ENCODE measurements around the gene GOLGA6B. TPM values are rescaled to one million over a fixed set of nuclear protein-coding genes. Genes with fewer than 3 reads are reported as not detected.
"Not testable (repeated sequence)": the region's sequence is repeated elsewhere in the genome, so short reads cannot be mapped to it uniquely, and the experiment has no call there.

Gene GOLGA6B, protein sequence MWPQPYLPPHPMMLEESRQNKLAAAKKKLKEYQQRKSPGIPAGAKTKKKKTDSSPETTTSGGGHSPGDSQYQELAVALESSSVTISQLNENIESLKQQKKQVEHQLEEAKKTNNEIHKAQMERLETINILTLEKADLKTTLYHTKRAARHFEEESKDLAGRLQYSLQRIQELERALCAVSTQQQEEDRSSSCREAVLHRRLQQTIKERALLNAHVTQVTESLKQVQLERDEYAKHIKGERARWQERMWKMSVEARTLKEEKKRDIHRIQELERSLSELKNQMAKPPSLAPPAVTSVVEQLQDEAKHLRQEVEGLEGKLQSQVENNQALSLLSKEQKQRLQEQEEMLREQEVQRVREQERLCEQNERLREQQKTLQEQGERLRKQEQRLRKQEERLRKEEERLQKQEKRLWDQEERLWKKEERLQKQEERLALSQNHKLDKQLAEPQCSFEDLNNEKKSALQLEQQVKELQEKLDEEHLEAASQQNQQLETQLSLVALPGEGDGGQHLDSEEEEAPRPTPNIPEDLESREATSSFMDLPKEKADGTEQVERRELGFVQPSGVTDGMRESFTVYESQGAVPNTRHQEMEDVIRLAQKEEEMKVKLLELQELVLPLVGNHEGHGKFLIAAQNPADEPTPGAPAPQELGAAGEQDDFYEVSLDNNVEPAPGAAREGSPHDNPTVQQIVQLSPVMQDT
- not detected for total RNA-seq

DNA sequence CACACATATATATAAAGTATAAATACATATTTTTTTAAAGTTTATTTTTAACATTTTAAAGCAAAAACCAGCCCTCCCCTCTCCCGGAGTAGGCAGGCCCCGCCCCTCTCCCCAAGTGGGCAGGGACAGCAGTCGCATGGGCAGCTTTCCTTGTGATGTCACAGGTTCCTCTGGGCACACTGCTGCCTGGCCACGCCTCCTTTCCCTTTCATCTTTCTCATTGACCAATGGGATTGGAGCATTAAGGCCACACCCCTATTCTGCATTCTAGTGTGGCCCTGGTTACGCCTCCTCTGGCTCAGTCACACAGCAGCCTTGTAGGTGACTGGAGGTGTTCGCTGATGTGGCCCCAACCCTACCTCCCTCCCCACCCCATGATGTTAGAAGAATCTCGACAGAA is at the start of gene GOLGA6B:
GOLGA6B (plus strand) TSS at position 301 of the 400 bp plus-strand sequence; CDS start at position 342, 41 bp downstream.
- CTCF ChIA-PET; H3K9me3 Mint-ChIP-seq; H3K27ac Mint-ChIP-seq; H3K4me3 Mint-ChIP-seq; H3K36me3 Mint-ChIP-seq; H3K27me3 Mint-ChIP-seq; H3K4me1 Mint-ChIP-seq (ENCODE audit: low read depth); DNase-seq; POLR2A ChIA-PET; intact Hi-C loops (cut with micrococcal nuclease): not testable (repeated sequence)

DNA sequence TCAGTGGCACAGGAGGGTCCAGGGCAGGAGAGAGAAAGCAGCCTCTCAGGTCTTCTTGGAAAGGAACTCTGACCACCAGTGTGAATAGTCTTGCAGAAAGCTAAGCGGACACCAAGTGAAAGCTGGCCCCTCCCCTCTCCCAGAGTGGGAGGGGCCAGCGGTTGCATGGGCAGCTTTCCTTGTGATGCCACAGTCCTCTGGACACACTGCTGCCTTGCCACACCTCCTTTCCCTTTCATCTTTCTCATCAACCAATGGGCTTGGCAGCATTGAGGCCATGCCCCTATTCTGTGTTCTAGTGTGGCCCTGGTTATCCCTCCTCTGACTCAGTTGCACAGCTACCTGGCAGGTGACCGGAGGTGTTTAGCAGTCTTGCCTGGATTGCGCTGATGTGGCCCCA is 49.7 kb upstream of the GOLGA6B start:
- Mint-ChIP-seq H3K27me3 (no peaks in the 10 kb centered on the region), H3K9me3 (no peaks in the 10 kb centered on the region), H3K36me3 (no peaks in the 10 kb centered on the region), H3K27ac (no peak overlapping the region), H3K4me1 (ENCODE audit: low read depth) (no peaks in the 10 kb centered on the region), H3K4me3 (no peak overlapping the region)
- intact Hi-C loops (cut with micrococcal nuclease), result loop anchor here (5.0 kb wide), 1 partner anchor 68 kb away; no protein-coding TSS in a partner anchor
- POLR2A ChIA-PET, result no interaction called here
- no peak for DNase-seq
- CTCF ChIA-PET, result interaction anchor here (0.6 kb wide), 1 partner anchor 161 kb away, joined by 3 read pairs; no protein-coding TSS in a partner anchor

DNA sequence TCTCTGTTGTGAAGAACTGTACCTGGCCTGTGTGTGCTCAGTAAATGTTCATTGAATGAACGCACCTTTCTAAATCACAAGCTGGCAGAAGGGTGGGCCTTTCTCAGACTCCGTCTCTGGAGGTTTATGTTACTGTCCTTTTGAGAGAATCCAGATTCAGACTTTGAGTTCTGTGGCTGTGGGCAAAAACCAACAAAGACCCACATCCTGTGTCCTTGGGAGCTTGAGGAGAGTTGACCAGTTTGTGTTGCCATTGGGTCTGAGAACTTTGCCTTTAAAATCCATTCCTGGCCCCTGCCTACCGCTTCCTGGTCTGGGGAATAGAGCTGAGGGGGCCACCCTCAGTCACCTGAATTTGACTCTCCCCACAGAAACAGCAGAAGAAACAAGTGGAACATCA is 46.4 kb upstream of the GOLGA6B start:
- H3K27ac Mint-ChIP-seq; H3K4me1 Mint-ChIP-seq (ENCODE audit: low read depth); DNase-seq; H3K36me3 Mint-ChIP-seq; H3K27me3 Mint-ChIP-seq; intact Hi-C loops (cut with micrococcal nuclease); H3K4me3 Mint-ChIP-seq; POLR2A ChIA-PET; H3K9me3 Mint-ChIP-seq: not testable (repeated sequence)
- CTCF ChIA-PET, result interaction anchor here (0.9 kb wide), 1 partner anchor 63 kb away, joined by 3 read pairs; no protein-coding TSS in a partner anchor

DNA sequence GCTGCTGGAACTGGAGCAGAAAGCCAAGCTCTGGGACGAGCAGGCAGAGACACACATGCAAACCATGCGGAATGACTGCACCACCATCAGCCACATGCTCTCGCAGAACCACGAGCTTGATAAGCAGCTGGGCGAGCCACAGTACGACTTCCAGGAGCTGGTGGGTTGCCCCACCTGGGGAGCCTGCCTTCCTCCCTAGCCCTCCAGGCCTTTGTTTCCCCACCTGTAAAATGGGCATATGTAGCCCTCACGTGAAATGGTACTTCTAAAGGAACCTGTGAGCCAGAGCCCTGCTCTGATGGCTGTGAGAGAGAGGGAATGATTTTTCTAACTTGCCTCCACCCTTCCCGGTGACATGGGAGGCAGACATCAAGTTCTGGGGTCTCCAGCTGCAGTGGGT is 44.6 kb upstream of the GOLGA6B start:
- CTCF ChIA-PET, result interaction anchor here (1.5 kb wide), 1 partner anchor 10 kb away, joined by 5 read pairs; no protein-coding TSS in a partner anchor
- H3K27me3 Mint-ChIP-seq, result no peaks in the 10 kb centered on the region
- H3K4me3 Mint-ChIP-seq, result no peak overlapping the region
- H3K36me3 Mint-ChIP-seq, result no peaks in the 10 kb centered on the region
- no peak for DNase-seq
- no peak overlapping the region for H3K27ac Mint-ChIP-seq
- intact Hi-C loops (cut with micrococcal nuclease), result no loop called here
- no peaks in the 10 kb centered on the region for H3K4me1 Mint-ChIP-seq (ENCODE audit: low read depth)
- H3K9me3 Mint-ChIP-seq, result no peaks in the 10 kb centered on the region
- POLR2A ChIA-PET, result no interaction called here

DNA sequence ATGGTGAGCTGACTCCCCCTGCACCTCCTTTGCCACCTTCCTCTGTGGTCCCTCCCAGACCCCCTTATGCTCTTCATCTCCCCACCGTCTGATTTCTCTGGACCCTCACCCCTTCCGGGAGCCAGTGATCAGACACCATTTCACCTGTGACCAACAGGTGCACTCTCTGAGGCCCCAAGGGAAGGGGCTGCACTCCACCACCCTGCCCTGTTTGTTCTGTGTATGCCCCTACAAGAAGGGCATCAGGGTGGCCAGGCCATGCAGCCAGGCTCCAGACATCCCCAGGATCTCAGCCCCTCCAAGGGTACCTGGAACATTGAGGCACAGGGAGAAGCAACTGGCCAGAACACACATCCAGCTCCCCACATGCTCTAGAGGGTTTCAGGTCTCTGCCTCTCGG is 42.2 kb upstream of the GOLGA6B start:
- POLR2A ChIA-PET, result not testable (repeated sequence)

DNA sequence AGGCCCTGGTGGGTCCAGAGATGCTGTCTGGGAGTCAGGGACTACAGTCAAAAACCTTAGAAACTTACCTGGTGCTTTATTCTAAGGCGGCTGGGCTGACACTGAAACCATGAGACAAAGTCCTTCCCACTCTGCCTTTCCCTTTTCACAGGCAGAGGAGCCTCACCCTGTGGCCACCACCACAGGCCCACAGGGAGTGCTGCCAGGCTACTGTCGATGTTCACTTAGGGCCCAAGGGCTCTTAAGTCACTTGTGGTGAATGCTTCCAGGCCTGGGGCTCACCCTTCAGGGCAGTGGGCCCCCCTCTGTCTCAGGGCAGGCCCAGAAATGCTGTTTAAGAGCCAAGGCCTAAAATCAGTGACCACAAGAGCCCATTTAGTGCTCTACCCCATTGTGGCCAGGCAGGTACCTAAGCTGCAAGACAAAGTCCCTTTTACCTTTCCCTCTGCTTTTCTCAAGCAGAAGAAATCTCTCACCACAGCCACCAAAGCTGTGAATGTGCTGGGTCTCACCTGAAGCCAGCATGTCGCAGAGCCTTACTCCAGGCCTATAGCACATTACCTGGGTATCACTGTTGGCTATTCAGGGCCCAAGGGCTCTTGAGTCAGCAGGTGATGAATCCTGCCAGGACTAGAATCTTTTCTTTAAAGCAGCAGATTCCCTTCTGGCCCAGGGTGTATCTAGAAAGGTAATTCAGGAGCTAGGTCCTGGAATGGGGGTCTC is 39.5 kb upstream of the GOLGA6B start:
- no peak for DNase-seq
- no peaks in the 10 kb centered on the region for H3K36me3 Mint-ChIP-seq
- H3K27me3 Mint-ChIP-seq, result no peaks in the 10 kb centered on the region
- no peaks in the 10 kb centered on the region for H3K9me3 Mint-ChIP-seq
- no peak overlapping the region for H3K27ac Mint-ChIP-seq
- peaks cover 5% of the 10 kb centered on the region for H3K4me1 Mint-ChIP-seq (ENCODE audit: low read depth)
- CTCF ChIA-PET, result no interaction called here
- no peak overlapping the region for H3K4me3 Mint-ChIP-seq
- POLR2A ChIA-PET, result no interaction called here
- intact Hi-C loops (cut with micrococcal nuclease), result no loop called here

More for the DNA sequence above, 42.2 kb upstream of the GOLGA6B start:
- H3K27ac Mint-ChIP-seq; H3K36me3 Mint-ChIP-seq; H3K4me3 Mint-ChIP-seq; DNase-seq; intact Hi-C loops (cut with micrococcal nuclease); H3K4me1 Mint-ChIP-seq (ENCODE audit: low read depth); H3K9me3 Mint-ChIP-seq; H3K27me3 Mint-ChIP-seq: not testable (repeated sequence)
- CTCF ChIA-PET, result interaction anchor here (1.5 kb wide), 1 partner anchor 12 kb away, joined by 5 read pairs; no protein-coding TSS in a partner anchor

DNA sequence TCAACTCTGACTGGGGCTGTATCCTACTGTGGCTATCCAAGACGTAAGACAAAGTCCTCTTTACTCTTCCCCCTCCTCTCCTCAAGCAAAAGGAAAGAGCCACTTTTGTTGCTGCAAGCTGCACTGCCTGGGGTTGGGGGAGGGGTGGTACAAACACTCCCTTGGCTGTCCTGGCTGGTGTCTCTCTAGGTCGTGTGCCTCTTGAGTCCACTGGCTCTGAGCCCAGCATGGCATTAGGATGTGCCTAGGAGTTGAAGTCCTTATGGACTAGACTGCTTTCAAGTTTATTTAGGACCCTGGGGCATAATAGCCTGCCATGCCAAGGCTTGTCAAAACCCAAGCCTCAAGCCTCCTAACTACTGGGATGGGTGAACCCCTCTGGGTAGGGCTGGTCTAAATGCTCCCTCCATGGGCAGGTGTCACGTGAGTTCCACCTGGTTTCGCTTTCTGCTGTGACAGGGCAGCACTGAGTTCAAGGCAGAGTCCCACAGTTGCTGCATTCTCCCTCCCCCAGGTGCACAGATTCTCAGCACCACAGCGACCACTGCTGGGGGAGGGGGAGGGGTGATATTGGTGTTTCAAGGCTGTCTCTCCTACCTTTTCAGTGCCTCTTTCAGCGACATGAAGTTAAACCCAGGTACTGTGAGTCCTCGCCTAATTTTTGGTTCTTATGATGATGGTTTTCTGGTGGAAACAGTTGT is 38.8 kb upstream of the GOLGA6B start:
- intact Hi-C loops (cut with micrococcal nuclease); H3K9me3 Mint-ChIP-seq; H3K4me3 Mint-ChIP-seq; H3K27me3 Mint-ChIP-seq; H3K36me3 Mint-ChIP-seq; POLR2A ChIA-PET; H3K27ac Mint-ChIP-seq; CTCF ChIA-PET; H3K4me1 Mint-ChIP-seq (ENCODE audit: low read depth): not testable (repeated sequence)
- DNase-seq, result peak; percentile 36

DNA sequence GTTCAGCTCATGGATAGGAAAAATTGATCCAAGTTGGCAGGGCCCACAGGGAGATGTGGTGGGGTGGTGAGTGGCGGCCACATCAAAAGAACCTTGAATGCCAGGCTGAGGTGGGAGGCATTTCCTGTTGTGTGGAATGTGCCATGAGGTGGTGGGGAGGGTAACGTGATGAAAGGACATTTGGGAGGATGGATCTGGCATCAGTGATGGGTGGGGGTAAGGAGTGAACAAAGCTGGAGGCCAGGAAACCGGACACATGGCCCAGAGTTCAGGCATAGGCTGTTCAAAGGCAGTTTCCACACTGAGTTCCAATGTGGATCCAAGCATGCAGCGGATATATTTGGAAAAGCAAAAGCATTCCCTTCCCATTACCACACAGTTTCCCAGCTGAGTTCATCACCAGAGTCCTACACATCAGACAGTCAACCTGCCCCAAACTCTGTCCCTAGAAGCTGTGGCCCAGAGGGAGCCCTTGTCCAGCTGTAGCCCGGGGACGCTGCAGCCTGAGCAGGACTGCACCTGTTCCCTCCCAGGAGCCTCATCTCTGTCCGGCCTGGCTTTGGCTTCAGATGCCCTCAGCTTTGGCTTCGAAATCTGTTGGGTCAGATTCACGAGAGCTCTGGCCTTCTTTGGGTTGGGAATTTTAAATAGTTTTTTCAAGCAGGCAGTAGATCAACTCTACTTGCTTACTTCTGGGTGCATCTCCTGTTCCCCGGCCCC is 37.8 kb upstream of the GOLGA6B start:
- POLR2A ChIA-PET, result no interaction called here
- CTCF ChIA-PET, result interaction anchor here (1.2 kb wide), 1 partner anchor 17 kb away, joined by 4 read pairs; no protein-coding TSS in a partner anchor
- intact Hi-C loops (cut with micrococcal nuclease), result no loop called here
- DNase-seq, result no peak
- no peaks in the 10 kb centered on the region for H3K27me3 Mint-ChIP-seq
- no peaks in the 10 kb centered on the region for H3K36me3 Mint-ChIP-seq
- peaks cover 5% of the 10 kb centered on the region for H3K4me1 Mint-ChIP-seq (ENCODE audit: low read depth)
- H3K9me3 Mint-ChIP-seq, result no peaks in the 10 kb centered on the region
- no peak overlapping the region for H3K4me3 Mint-ChIP-seq
- H3K27ac Mint-ChIP-seq, result no peak overlapping the region

DNA sequence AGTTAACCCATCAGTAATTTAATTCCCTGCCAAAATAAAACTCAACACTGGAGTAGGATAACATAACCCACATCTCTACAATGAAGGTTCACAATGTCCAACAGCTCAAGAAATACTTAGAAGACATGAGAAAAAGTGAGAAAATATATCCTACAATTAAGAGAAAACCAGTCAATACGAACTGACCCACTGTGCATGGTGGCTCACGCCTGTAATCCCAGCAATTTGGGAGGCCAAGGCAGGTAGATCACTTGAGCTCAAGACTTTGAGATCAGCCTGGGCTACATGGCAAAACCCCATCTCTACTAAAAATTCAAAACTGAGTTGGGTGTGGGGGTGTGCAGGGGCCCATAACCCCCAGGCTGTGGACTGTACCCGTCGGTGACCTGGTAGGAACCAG is 30.6 kb upstream of the GOLGA6B start:
- CTCF ChIA-PET, result interaction anchor here (1.3 kb wide), 1 partner anchor 24 kb away, joined by 6 read pairs; no protein-coding TSS in a partner anchor
- H3K9me3 Mint-ChIP-seq; H3K36me3 Mint-ChIP-seq; H3K4me1 Mint-ChIP-seq (ENCODE audit: low read depth); intact Hi-C loops (cut with micrococcal nuclease); H3K27me3 Mint-ChIP-seq; DNase-seq; POLR2A ChIA-PET; H3K4me3 Mint-ChIP-seq; H3K27ac Mint-ChIP-seq: not testable (repeated sequence)

DNA sequence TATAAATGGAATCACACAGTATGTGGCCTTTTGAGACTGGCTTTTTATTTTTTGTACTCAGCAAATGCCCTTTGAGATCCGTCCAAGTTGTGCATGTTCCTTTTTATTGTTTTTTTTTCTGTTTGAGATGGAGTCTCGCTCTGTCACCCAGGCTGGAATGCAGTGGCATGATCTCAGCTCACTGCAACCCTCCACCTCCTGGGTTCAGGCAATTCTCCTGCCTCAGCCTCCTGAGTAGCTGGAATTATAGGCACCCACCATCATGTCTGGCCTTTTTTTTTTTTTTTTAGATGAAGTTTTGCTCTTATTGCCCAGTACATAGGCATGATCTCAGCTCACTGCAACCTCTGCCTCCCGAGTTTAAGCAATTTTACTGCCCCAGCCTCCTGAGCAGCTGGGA is 28.3 kb upstream of the GOLGA6B start:
- CTCF ChIA-PET, result interaction anchor here (1.7 kb wide), 1 partner anchor 26 kb away, joined by 5 read pairs; no protein-coding TSS in a partner anchor

DNA sequence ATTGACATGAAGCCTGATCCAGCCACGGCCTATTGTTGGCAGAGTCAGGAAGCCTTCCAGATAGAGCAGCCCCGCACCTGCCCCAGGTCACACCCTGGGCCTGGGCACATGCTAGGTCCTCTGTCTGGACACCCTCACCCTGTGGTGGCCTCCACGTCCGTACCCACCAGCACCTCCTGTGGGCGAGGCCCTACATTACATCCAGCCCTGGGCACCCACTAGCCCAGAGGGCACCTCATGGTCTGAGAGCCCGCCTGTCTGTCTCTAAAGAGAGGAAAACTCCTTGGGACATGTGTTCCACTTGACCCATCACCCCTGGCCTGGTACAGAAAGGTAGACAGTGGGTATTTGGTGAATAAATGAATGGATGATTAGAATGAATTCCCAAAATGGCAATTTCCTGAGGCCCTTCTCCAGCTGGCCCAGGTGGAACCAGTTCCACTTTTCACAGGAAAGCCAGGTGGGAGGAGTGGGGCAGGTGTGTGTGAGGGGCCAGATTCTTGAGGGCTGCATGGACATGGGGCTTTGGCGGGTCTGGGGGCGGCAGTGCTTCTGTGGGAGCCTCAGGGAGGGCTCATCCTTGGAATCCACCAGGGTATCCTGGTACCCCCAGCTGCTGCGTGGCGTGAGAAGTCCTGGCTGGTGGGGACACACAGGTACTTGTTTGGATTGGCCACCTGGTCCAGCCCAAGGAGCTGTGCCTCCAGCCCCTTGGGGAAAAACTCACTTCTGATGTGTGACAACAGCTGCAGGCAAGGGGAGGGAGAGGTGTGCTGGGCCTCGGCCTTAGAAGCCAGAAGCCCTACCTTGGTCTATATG is 26.0 kb upstream of the GOLGA6B start:
- CTCF ChIA-PET, result interaction anchor here (1.2 kb wide), 1 partner anchor 28 kb away, joined by 4 read pairs; no protein-coding TSS in a partner anchor
- H3K27me3 Mint-ChIP-seq; POLR2A ChIA-PET; H3K4me3 Mint-ChIP-seq; H3K9me3 Mint-ChIP-seq; H3K4me1 Mint-ChIP-seq (ENCODE audit: low read depth); H3K36me3 Mint-ChIP-seq; intact Hi-C loops (cut with micrococcal nuclease); H3K27ac Mint-ChIP-seq: not testable (repeated sequence)
- peak; percentile 33 for DNase-seq

More for the DNA sequence above, 28.3 kb upstream of the GOLGA6B start:
- H3K4me3 Mint-ChIP-seq; H3K36me3 Mint-ChIP-seq; H3K9me3 Mint-ChIP-seq; intact Hi-C loops (cut with micrococcal nuclease); DNase-seq; POLR2A ChIA-PET; H3K4me1 Mint-ChIP-seq (ENCODE audit: low read depth); H3K27ac Mint-ChIP-seq; H3K27me3 Mint-ChIP-seq: not testable (repeated sequence)
